ENCODE results near the gene LOXHD1. TPM values are rescaled to one million over a fixed set of nuclear protein-coding genes. Genes with fewer than 3 reads are reported as not detected.

The LOXHD1 gene
- total and polyA plus RNA-seq, 2 of the 13 experiments (the other 11 are each of a cell fraction or from before 2014, with no cell fraction given), result not detected

- TF ChIP-seq ZNF737 (CRISPR knock-in tag; IDR thresholded peaks at IDR 0.05; ENCODE audit: borderline replicate concordance), result no peak
- TF ChIP-seq ZMYM3 (CRISPR knock-in tag; IDR thresholded peaks at IDR 0.05), result no peak
Measured at GRCh38 chr18:46588971-46589660, 67.9 kb downstream of the LOXHD1 start (continued).

GRCh38 chr18:46587600-46587999 lies 69.4 kb downstream of the LOXHD1 start:
- Histone ChIP-seq H2AFZ (ENCODE audit: low read length) (no peak overlapping the region), H4K20me1 (ENCODE audit: insufficient read depth, low read length) (no peaks in the 10 kb centered on the region), H3K4me2 (ENCODE audit: low read depth, low read length) (no peak overlapping the region), H3K36me3 (replicated peaks in 1 of 2; ENCODE audit: control insufficient read depth in 1 of 2, insufficient read depth in 2 of 2, low read length in 2 of 2) (no peaks in the 10 kb centered on the region), H3K9me3 (ENCODE audit: low read length) (no peaks in the 10 kb centered on the region), H3K27ac (ENCODE audit: extremely low read length, insufficient read depth, low read length) (no peak overlapping the region), H3K4me3 (replicated peaks in 1 of 3; ENCODE audit: insufficient read depth in 1 of 3, low read depth in 2 of 3, low read length in 3 of 3) (no peak overlapping the region), H3K27me3 (ENCODE audit: control insufficient read depth in 1 of 2, insufficient read depth in 2 of 2, low read length in 2 of 2) (no peaks in the 10 kb centered on the region), H3K79me2 (ENCODE audit: insufficient read depth, low read length) (no peaks in the 10 kb centered on the region), H3K9ac (ENCODE audit: insufficient read depth, low read depth, low read length) (no peak overlapping the region), H3K4me1 (ENCODE audit: insufficient read depth, low read length) (no peaks in the 10 kb centered on the region)
- ChIA-PET POLR2A (no interaction called here), CTCF (ENCODE audit: low intra/inter-chr PET ratio, low total read pairs) (no interaction called here)
- no TSS peak for BruUV-seq (replicated peaks)
- intact Hi-C loops (cut with micrococcal nuclease; ENCODE audit: unreplicated experiment), result no loop called here
- ATAC-seq (no peak), FAIRE-seq (no peak), DNase-seq (ENCODE audit: low spot score) (no peak)
- WGBS (ENCODE audit: low lambda C conversion rate), result 43% methylated on average over 3 of the region's 3 CpGs
- in situ Hi-C loops (cut with HindIII; ENCODE audit: extremely low pct_ligation_motif_present, low pct_unique_long_range_greater_than_20kb), result no loop called here
- no peak for TF ChIP-seq CHD2 (IDR thresholded peaks at IDR 0.05; ENCODE audit: low read depth, low read length)
- TF ChIP-seq ZNF335 (CRISPR knock-in tag; IDR thresholded peaks at IDR 0.05), result no peak
- TF ChIP-seq FOXC1 (CRISPR knock-in tag; IDR thresholded peaks at IDR 0.05; ENCODE audit: borderline replicate concordance), result no peak
- TF ChIP-seq ATAD3A (CRISPR knock-in tag; IDR thresholded peaks at IDR 0.05), result no peak
- TF ChIP-seq BCLAF1 (IDR thresholded peaks at IDR 0.05), result no peak
- TF ChIP-seq TFAP4 (IDR thresholded peaks at IDR 0.05; ENCODE audit: borderline replicate concordance, low read depth), result no peak
- no peak for TF ChIP-seq SATB2 (CRISPR knock-in tag; IDR thresholded peaks at IDR 0.05)
- TF ChIP-seq FOXA1 (IDR thresholded peaks at IDR 0.05), result no peak
- no peak for TF ChIP-seq FOXA1 (CRISPR knock-in tag; IDR thresholded peaks at IDR 0.05)
- no peak for TF ChIP-seq KDM1A (CRISPR knock-in tag; IDR thresholded peaks at IDR 0.05)
- TF ChIP-seq ZNF512B (CRISPR knock-in tag; IDR thresholded peaks at IDR 0.05; ENCODE audit: borderline replicate concordance), result no peak
- no peak for TF ChIP-seq MED1 (CRISPR knock-in tag; IDR thresholded peaks at IDR 0.05)
- no peak for TF ChIP-seq ZNF672 (CRISPR knock-in tag; IDR thresholded peaks at IDR 0.05)
- no peak for TF ChIP-seq ZUFSP (CRISPR knock-in tag; IDR thresholded peaks at IDR 0.05; ENCODE audit: borderline replicate concordance)
